ENCODE results near the gene STK32B.

STK32B gene

GRCh38 chr4:5526080-5526846 lies 475.0 kb downstream of the STK32B start:
- TF ChIP-seq POLR2A (IDR thresholded peaks at IDR 0.05; ENCODE audit: low read length) (no peak), GATA1 (IDR thresholded peaks at IDR 0.05; ENCODE audit: low read depth, low read length) (no peak)
- DNase-seq: no peak

GRCh38 chr4:5527211-5527610 lies 475.9 kb downstream of the STK32B start:
- no peak for DNase-seq
- TF ChIP-seq GATA1 (IDR thresholded peaks at IDR 0.05; ENCODE audit: low read depth, low read length) (no peak), POLR2A (IDR thresholded peaks at IDR 0.05; ENCODE audit: low read length) (no peak)

- TF ChIP-seq POLR2A (IDR thresholded peaks at IDR 0.05; ENCODE audit: low read length) (no peak), GATA1 (IDR thresholded peaks at IDR 0.05; ENCODE audit: low read depth, low read length) (no peak)
Observed at GRCh38 chr4:5528031-5528436, 476.8 kb downstream of the STK32B start.

GRCh38 chr4:5532100-5532499 lies 480.8 kb downstream of the STK32B start:
- DNase-seq: no peak
- no peak for TF ChIP-seq GATA1 (IDR thresholded peaks at IDR 0.05; ENCODE audit: low read depth, low read length)
- TF ChIP-seq POLR2A (IDR thresholded peaks at IDR 0.05; ENCODE audit: low read length): no peak

More at GRCh38 chr4:5528031-5528436, 476.8 kb downstream of the STK32B start:
- no peak for DNase-seq

GRCh38 chr4:5539584-5539983 lies 488.3 kb downstream of the STK32B start:
- DNase-seq: no peak
- TF ChIP-seq POLR2A (IDR thresholded peaks at IDR 0.05; ENCODE audit: low read length): no peak
- TF ChIP-seq GATA1 (IDR thresholded peaks at IDR 0.05; ENCODE audit: low read depth, low read length): no peak

- TF ChIP-seq POLR2A (IDR thresholded peaks at IDR 0.05; ENCODE audit: low read length) (no peak), GATA1 (IDR thresholded peaks at IDR 0.05; ENCODE audit: low read depth, low read length) (no peak)
- no peak for DNase-seq
Observed at GRCh38 chr4:5541169-5541568, 489.9 kb downstream of the STK32B start.

- DNase-seq: no peak
- no peak for TF ChIP-seq POLR2A (IDR thresholded peaks at IDR 0.05; ENCODE audit: low read length)
- no peak for TF ChIP-seq GATA1 (IDR thresholded peaks at IDR 0.05; ENCODE audit: low read depth, low read length)
Observed at GRCh38 chr4:5543681-5544080, 492.4 kb downstream of the STK32B start.

- TF ChIP-seq POLR2A (IDR thresholded peaks at IDR 0.05; ENCODE audit: low read length): no peak
- no peak for TF ChIP-seq GATA1 (IDR thresholded peaks at IDR 0.05; ENCODE audit: low read depth, low read length)
- DNase-seq: no peak
Observed at GRCh38 chr4:5544762-5545161, 493.5 kb downstream of the STK32B start.

GRCh38 chr4:5545271-5545670 lies 494.0 kb downstream of the STK32B start:
- TF ChIP-seq POLR2A (IDR thresholded peaks at IDR 0.05; ENCODE audit: low read length): no peak
- TF ChIP-seq GATA1 (IDR thresholded peaks at IDR 0.05; ENCODE audit: low read depth, low read length): no peak

GRCh38 chr4:5547651-5548249 lies 496.5 kb downstream of the STK32B start:
- no peak for TF ChIP-seq GATA1 (IDR thresholded peaks at IDR 0.05; ENCODE audit: low read depth, low read length)
- no peak for TF ChIP-seq POLR2A (IDR thresholded peaks at IDR 0.05; ENCODE audit: low read length)

More at GRCh38 chr4:5545271-5545670, 494.0 kb downstream of the STK32B start:
- DNase-seq: no peak

More at GRCh38 chr4:5547651-5548249, 496.5 kb downstream of the STK32B start:
- DNase-seq: no peak
